HepG2 (cell line): ENCODE measurements around the gene GCLM. TPM values are rescaled to one million over a fixed set of nuclear protein-coding genes. Genes with fewer than 3 reads are reported as not detected.

Source experiments
- ATAC-seq: fragments of 200-7000 bp; cut with Tn5 transposase; 3 replicates; pipeline ENCODE4 v1.9.1; 2020; ENCODE audit warnings: mild to moderate bottlenecking, moderate library complexity
- BruUV-seq: library from RNA; stranded (reverse); fragments of 400-500 nt; replicated peaks from 2 replicates; lab custom pipeline; 2021; lab: Mats Ljungman, UMichigan
- CTCF ChIA-PET: fragments of 300-600 bp; formaldehyde crosslinking; extraction: SDS; loops from one replicate; lab custom pipeline; 2021; ENCODE audit warnings: low total read pairs, inconsistent platforms, low intra/inter-chr PET ratio; lab: Yijun Ruan, JAX
- POLR2A ChIA-PET: fragments of 350-600 bp; sonication (Branson Sonifier 250); formaldehyde crosslinking; loops from one replicate; lab custom pipeline; 2020; ENCODE audit warnings: antibody characterized with exemption, inconsistent platforms; lab: Yijun Ruan, JAX
- DNase-seq: peaks from one replicate; pipeline ENCODE4 v3.0.0-alpha.2; 2015; ENCODE audit warnings: low spot score
- FAIRE-seq: peaks from 3 replicates; lab custom pipeline; 2011; peaks lifted over from hg19 to GRCh38; lab: Jason Lieb, UNC
- H2AFZ ChIP-seq: one replicate; pipeline ENCODE4 v1.6.1; 2011; ENCODE audit warnings: low read length, inconsistent platforms
- H3K27ac ChIP-seq: fragments of 300-600 bp; 3 replicates; pipeline ENCODE4 v1.8.0; 2011; ENCODE audit warnings: mixed run types, mild to moderate bottlenecking, mixed read lengths, low read length, inconsistent platforms; ENCODE audit not compliant: insufficient read depth; ENCODE audit errors: extremely low read length
- H3K27me3 ChIP-seq, 2 experiments: fragments of 200-600 bp in 1 of 2; 2 replicates in 1 of 2; 3 replicates in 1 of 2; pipeline versions ENCODE4 v1.6.0 to v1.8.0; 2011; ENCODE audit warnings: low read length in 2 of 2, mild to moderate bottlenecking in 2 of 2, moderate library complexity in 2 of 2, inconsistent platforms in 1 of 2; ENCODE audit not compliant: insufficient read depth in 2 of 2, control insufficient read depth in 1 of 2
- H3K36me3 ChIP-seq, 2 experiments: fragments of 200-600 bp in 1 of 2; replicated peaks in 1 of 2; 2 replicates in 1 of 2; 3 replicates in 1 of 2; pipeline versions ENCODE4 v1.5.1 to v1.8.0; 2011; ENCODE audit warnings: low read length in 2 of 2, inconsistent platforms in 1 of 2; ENCODE audit not compliant: insufficient read depth in 2 of 2, control insufficient read depth in 1 of 2
- H3K4me1 ChIP-seq: 2 replicates; pipeline ENCODE4 v1.5.1; 2012; ENCODE audit warnings: low read length, inconsistent platforms; ENCODE audit not compliant: insufficient read depth
- H3K4me2 ChIP-seq: 2 replicates; pipeline ENCODE4 v1.6.0; 2011; ENCODE audit warnings: low read depth, low read length, inconsistent platforms
- H3K4me3 ChIP-seq, 3 experiments: fragments of 200-600 bp in 1 of 3; sonication (generic), shearing (Covaris generic) in 1 of 3; replicated peaks in 1 of 3; 2 replicates each; pipeline ENCODE4 v1.5.1; 2011 to 2016; ENCODE audit warnings: low read length in 3 of 3, inconsistent platforms in 2 of 3, low read depth in 2 of 3, mild to moderate bottlenecking in 2 of 3, control low read depth in 1 of 3, mixed read lengths in 1 of 3; ENCODE audit not compliant: insufficient read depth in 1 of 3
- H3K79me2 ChIP-seq: one replicate; pipeline ENCODE4 v1.6.1; 2011; ENCODE audit warnings: low read length, inconsistent platforms; ENCODE audit not compliant: insufficient read depth
- H3K9ac ChIP-seq: 2 replicates; pipeline ENCODE4 v1.6.0; 2011; ENCODE audit warnings: mild to moderate bottlenecking, low read depth, low read length, inconsistent platforms; ENCODE audit not compliant: insufficient read depth
- H3K9me3 ChIP-seq: 2 replicates; pipeline ENCODE4 v1.5.1; 2012; ENCODE audit warnings: mild to moderate bottlenecking, low read length
- H4K20me1 ChIP-seq: 2 replicates; pipeline ENCODE4 v1.6.0; 2011; ENCODE audit warnings: inconsistent platforms, mild to moderate bottlenecking, low read length, moderate library complexity; ENCODE audit not compliant: insufficient read depth
- ARNTL ChIP-seq: sonication (generic); formaldehyde crosslinking; IDR thresholded peaks from 2 replicates; pipeline ENCODE4 v1.4.0; 2020; ENCODE audit warnings: mild to moderate bottlenecking, missing genetic modification reagents
- ATM ChIP-seq: fragments of 450-650 bp; IDR thresholded peaks from 2 replicates; pipeline ENCODE4 v1.7.1; 2017; ENCODE audit warnings: mild to moderate bottlenecking, borderline replicate concordance
- CREB3 ChIP-seq: sonication (generic); formaldehyde crosslinking; IDR thresholded peaks from 2 replicates; pipeline ENCODE4 v1.5.0; 2020; ENCODE audit warnings: missing genetic modification reagents
- CTCF ChIP-seq: sonication (generic); formaldehyde crosslinking; IDR thresholded peaks from 2 replicates; pipeline ENCODE4 v1.5.0; 2020; ENCODE audit warnings: mild to moderate bottlenecking, missing genetic modification reagents, moderate library complexity
- EP300 ChIP-seq, 3 experiments: sonication (generic) in 1 of 3; formaldehyde crosslinking in 1 of 3; IDR thresholded peaks; 2 replicates each; pipeline versions ENCODE4 v1.5.1 to v1.6.1; 2011 to 2020; ENCODE audit warnings: low read depth in 2 of 3, low read length in 2 of 3, borderline replicate concordance in 1 of 3, improper control_type of control experiment in 1 of 3, mild to moderate bottlenecking in 1 of 3, missing genetic modification reagents in 1 of 3, moderate library complexity in 1 of 3
- ETV5 ChIP-seq: IDR thresholded peaks from 2 replicates; pipeline ENCODE4 v1.6.1; 2018; ENCODE audit warnings: missing biosample characterization, missing genetic modification reagents, inconsistent platforms, borderline replicate concordance
- JARID2 ChIP-seq: sonication (generic); formaldehyde crosslinking; IDR thresholded peaks from 2 replicates; pipeline ENCODE4 v1.8.1; 2023; ENCODE audit warnings: missing genetic modification reagents, inconsistent platforms; ENCODE audit not compliant: insufficient replicate concordance
- KDM5B ChIP-seq: sonication (generic); formaldehyde crosslinking; IDR thresholded peaks from 2 replicates; pipeline ENCODE4 v1.4.0; 2020; ENCODE audit warnings: missing genetic modification reagents, mild to moderate bottlenecking, borderline replicate concordance
- MIER2 ChIP-seq: IDR thresholded peaks from 2 replicates; pipeline ENCODE4 v1.6.1; 2016; ENCODE audit warnings: missing biosample characterization, missing genetic modification reagents
- NRL ChIP-seq: sonication (generic); formaldehyde crosslinking; IDR thresholded peaks from 2 replicates; pipeline ENCODE4 v1.5.0; 2020; ENCODE audit warnings: missing genetic modification reagents, mild to moderate bottlenecking, moderate library complexity, borderline replicate concordance
- PAF1 ChIP-seq: IDR thresholded peaks from 2 replicates; pipeline ENCODE4 v1.6.1; 2016; ENCODE audit warnings: missing genetic modification reagents, missing compliant biosample characterization
- TBL1XR1 ChIP-seq: fragments of 150-350 bp; IDR thresholded peaks from 2 replicates; pipeline ENCODE4 v1.6.1; 2014; ENCODE audit warnings: borderline replicate concordance, low read length; ENCODE audit not compliant: partially characterized antibody
- TBX3 ChIP-seq: fragments of 450-650 bp; IDR thresholded peaks from 2 replicates; pipeline ENCODE4 v1.6.1; 2017; ENCODE audit warnings: antibody characterized with exemption, mild to moderate bottlenecking, inconsistent platforms, borderline replicate concordance
- THRA ChIP-seq: sonication (generic); formaldehyde crosslinking; IDR thresholded peaks from 2 replicates; pipeline ENCODE4 v1.4.0; 2020; ENCODE audit warnings: missing genetic modification reagents, borderline replicate concordance
- TIGD3 ChIP-seq: sonication (generic); formaldehyde crosslinking; IDR thresholded peaks from 2 replicates; pipeline ENCODE4 v1.5.1; 2020; ENCODE audit warnings: mild to moderate bottlenecking, missing genetic modification reagents, borderline replicate concordance
- ZFY ChIP-seq: sonication (generic); formaldehyde crosslinking; IDR thresholded peaks from 2 replicates; pipeline ENCODE4 v1.4.0; 2020; ENCODE audit warnings: missing genetic modification reagents
- ZNF576 ChIP-seq: sonication (generic); formaldehyde crosslinking; IDR thresholded peaks from 2 replicates; pipeline ENCODE4 v1.4.0; 2020; ENCODE audit warnings: mild to moderate bottlenecking, missing genetic modification reagents
- ZNF607 ChIP-seq: sonication (generic); formaldehyde crosslinking; IDR thresholded peaks from 2 replicates; pipeline ENCODE4 v1.5.1; 2020; ENCODE audit warnings: missing genetic modification reagents, mild to moderate bottlenecking, borderline replicate concordance
- ZNF776 ChIP-seq: sonication (generic); formaldehyde crosslinking; IDR thresholded peaks from 2 replicates; pipeline ENCODE4 v1.4.0; 2020; ENCODE audit warnings: mild to moderate bottlenecking, missing genetic modification reagents
- WGBS: methylation state at CpG from one replicate; pipeline ENCODE4 v1.1.6; 2017; ENCODE audit warnings: low lambda C conversion rate; 5-methylcytosine and 5-hydroxymethylcytosine counted together
- in situ Hi-C: cut with HindIII; loops from 2 replicates; pipeline ENCODE4 v1.10.0; 2017; ENCODE audit warnings: low pct_unique_long_range_greater_than_20kb; ENCODE audit not compliant: extremely low pct_ligation_motif_present
- intact Hi-C: fragments of 100-400 bp; cut with micrococcal nuclease; formaldehyde crosslinking; loops from one replicate; pipeline ENCODE4 v1.10.0; 2022; ENCODE audit not compliant: unreplicated experiment
- polyA plus RNA-seq, 8 experiments: library from polyadenylated mRNA; depleted of rRNA in 3 of 8; stranded (reverse) in 7 of 8; unstranded in 1 of 8; fragments of >200 nt; fragmentation: Illumina TruSeq in 4 of 8; extraction: Trizol in 4 of 8; gene quantifications; 2 replicates each; pipeline versions ENCODE4 v1.2.1 to v1.2.3, GENCODE V29; 2011 to 2016; ENCODE audit warnings: low read depth in 4 of 8, missing spikeins in 1 of 8, mixed read lengths in 1 of 8; ENCODE audit not compliant: insufficient read depth in 1 of 8
- total RNA-seq, 5 experiments: library from RNA; depleted of rRNA; stranded (reverse); fragments of >200 nt; fragmentation: Illumina TruSeq; extraction: Trizol; gene quantifications; 2 replicates each; pipeline ENCODE4 v1.2.3, GENCODE V29; 2016; ENCODE audit warnings: low read depth in 1 of 5

Gene GCLM
- total and polyA plus RNA-seq, 2 of the 13 experiments (the other 11 are each of a cell fraction or from before 2014, with no cell fraction given), result 8.7 to 29.9 TPM

- no peak for DNase-seq
- BruUV-seq, result no TSS peak
- ATAC-seq, result no peak
- H3K4me3 ChIP-seq, result no peak overlapping the region
- H3K4me1 ChIP-seq, result peaks cover 12% of the 10 kb centered on the region
- no peak overlapping the region for H2AFZ ChIP-seq
- ChIA-PET CTCF (no interaction called here), POLR2A (no interaction called here)
- no peak overlapping the region for H3K4me2 ChIP-seq
- H4K20me1 ChIP-seq, result no peaks in the 10 kb centered on the region
- H3K27me3 ChIP-seq, result no peaks in the 10 kb centered on the region; a peak in 1 of 5 replicates
- TF ChIP-seq KDM5B (CRISPR knock-in tag) (no peak), ZNF776 (CRISPR knock-in tag) (no peak), ATM (no peak), NRL (CRISPR knock-in tag) (no peak), MIER2 (CRISPR knock-in tag) (no peak), ZNF576 (CRISPR knock-in tag) (no peak), TBX3 (no peak), CTCF (CRISPR knock-in tag) (no peak), ZNF607 (CRISPR knock-in tag) (no peak), ZFY (no peak), ETV5 (CRISPR knock-in tag) (no peak), TBL1XR1 (no peak), CREB3 (no peak), TIGD3 (CRISPR knock-in tag) (no peak), EP300 (IDR thresholded peaks at IDR 0.05; ENCODE audit: low read depth in 2 of 2, low read length in 2 of 2) (no peak), EP300 (CRISPR knock-in tag; IDR thresholded peaks at IDR 0.05; ENCODE audit: borderline replicate concordance) (no peak), JARID2 (CRISPR knock-in tag) (no peak), PAF1 (CRISPR knock-in tag) (no peak), ARNTL (CRISPR knock-in tag) (no peak), THRA (CRISPR knock-in tag) (no peak)
- H3K9me3 ChIP-seq, result no peaks in the 10 kb centered on the region
- in situ Hi-C loops, result no loop called here
- no peak for FAIRE-seq
- intact Hi-C loops, result no loop called here
- no peaks in the 10 kb centered on the region for H3K79me2 ChIP-seq
- H3K36me3 ChIP-seq, result no peaks in the 10 kb centered on the region
- H3K9ac ChIP-seq, result no peak overlapping the region
- WGBS, result 84% methylated on average over 10 of the region's 10 CpGs
- no peak overlapping the region for H3K27ac ChIP-seq
These were observed 8.1 kb upstream of the GCLM start for GRCh38 chr1:93917302-93917701.
